Urothelium cell line (cell line): ENCODE data around the gene SMTN.
"Not testable (repeated sequence)": the region's sequence is repeated elsewhere in the genome, so short reads cannot be mapped to it uniquely, and the experiment has no call there.

ENCODE experiments used
- DNase-seq: peaks from one replicate; pipeline ENCODE4 v3.0.0; 2011; ENCODE audit warnings: low spot score, mixed read lengths
- FAIRE-seq: peaks from 2 replicates; lab custom pipeline; 2011; peaks lifted over from hg19 to GRCh38; lab: Jason Lieb, UNC

The SMTN gene

GRCh38 chr22:31089160-31090100 lies 8.3 kb downstream of the SMTN start:
- FAIRE-seq: no peak
- DNase-seq: peak; percentile 49

GRCh38 chr22:31090217-31091085 lies 9.3 kb downstream of the SMTN start:
- FAIRE-seq (peak; percentile 5), DNase-seq (no peak)

GRCh38 chr22:31091106-31091975 lies 10.2 kb downstream of the SMTN start:
- DNase-seq (no peak), FAIRE-seq (peak; percentile 53)

GRCh38 chr22:31092161-31092560 lies 11.0 kb downstream of the SMTN start:
- no peak for DNase-seq
- FAIRE-seq: no peak

- FAIRE-seq (no peak), DNase-seq (no peak)
Measured at GRCh38 chr22:31093086-31093850, 12.2 kb downstream of the SMTN start.

- DNase-seq: no peak
- no peak for FAIRE-seq
Measured at GRCh38 chr22:31094021-31094551, 13.0 kb downstream of the SMTN start.

- FAIRE-seq (no peak), DNase-seq (no peak)
Measured at GRCh38 chr22:31094741-31095140, 13.6 kb downstream of the SMTN start.

GRCh38 chr22:31095637-31096249 lies 14.6 kb downstream of the SMTN start:
- FAIRE-seq: no peak
- no peak for DNase-seq

GRCh38 chr22:31096657-31097279 lies 15.7 kb downstream of the SMTN start:
- DNase-seq (no peak), FAIRE-seq (no peak)

GRCh38 chr22:31097539-31097938 lies 16.4 kb downstream of the SMTN start:
- DNase-seq, FAIRE-seq: not testable (repeated sequence)

GRCh38 chr22:31097941-31098631 lies 17.0 kb downstream of the SMTN start:
- FAIRE-seq (no peak), DNase-seq (no peak)

GRCh38 chr22:31098632-31099110 lies 17.6 kb downstream of the SMTN start:
- DNase-seq (no peak), FAIRE-seq (no peak)

- no peak for DNase-seq
Measured at GRCh38 chr22:31099386-31099785, 18.3 kb downstream of the SMTN start.

GRCh38 chr22:31099841-31100761 lies 19.0 kb downstream of the SMTN start:
- peak; percentile 67 for FAIRE-seq

More at GRCh38 chr22:31099386-31099785, 18.3 kb downstream of the SMTN start:
- FAIRE-seq: no peak

GRCh38 chr22:31100762-31101525 lies 19.8 kb downstream of the SMTN start:
- FAIRE-seq: no peak
- no peak for DNase-seq

More at GRCh38 chr22:31099841-31100761, 19.0 kb downstream of the SMTN start:
- no peak for DNase-seq

GRCh38 chr22:31102441-31103081 lies 21.4 kb downstream of the SMTN start:
- no peak for DNase-seq
- FAIRE-seq: no peak
